Natural killer cell (primary cell): ENCODE results near the gene NCOR1. TPM values are rescaled to one million over a fixed set of nuclear protein-coding genes. Genes with fewer than 3 reads are reported as not detected.
A peak's percentile ranks its signal among the peaks of the same experiment; 100 is the strongest.

Experiments used
- ATAC-seq, 3 donors: fragments of 150-1000 bp in 2 of 3; fragments of 200-7000 bp in 1 of 3; cut with Tn5 transposase; 1 replicate in 1 of 3; 2 replicates in 2 of 3; pipeline ENCODE4 v1.10.0; 2021; ENCODE audit warnings: mild to moderate bottlenecking in 2 of 3, moderate library complexity in 2 of 3
- DNase-seq, 2 donors: peaks; one replicate each; pipeline versions ENCODE4 v3.0.0 to v3.0.0-alpha.2; 2013 to 2021; ENCODE audit warnings: mixed read lengths in 1 of 2
- H3K27ac ChIP-seq: one replicate; pipeline ENCODE4 v1.5.1; 2013; ENCODE audit warnings: mild to moderate bottlenecking, low read length
- H3K27me3 ChIP-seq: one replicate; pipeline ENCODE4 v1.6.1; 2013; ENCODE audit warnings: low read length; ENCODE audit not compliant: control insufficient read depth, insufficient read depth
- H3K36me3 ChIP-seq: one replicate; pipeline ENCODE4 v1.6.1; 2013; ENCODE audit warnings: low read length; ENCODE audit not compliant: control insufficient read depth, insufficient read depth
- H3K4me1 ChIP-seq: one replicate; pipeline ENCODE4 v1.6.1; 2013; ENCODE audit warnings: low read length; ENCODE audit not compliant: control insufficient read depth, insufficient read depth
- H3K4me3 ChIP-seq: one replicate; pipeline ENCODE4 v1.5.1; 2013; ENCODE audit warnings: low read length
- H3K9me3 ChIP-seq: one replicate; pipeline ENCODE4 v1.6.1; 2013; ENCODE audit warnings: low read length; ENCODE audit not compliant: control insufficient read depth, insufficient read depth
- H3K27ac Mint-ChIP-seq, 2 donors: one replicate each; pipeline ENCODE4 v1.8.0; 2022; ENCODE audit warnings: mild to moderate bottlenecking in 2 of 2, mixed read lengths in 2 of 2, moderate library complexity in 1 of 2
- H3K27me3 Mint-ChIP-seq, 2 donors: one replicate each; pipeline ENCODE4 v1.8.0; 2022; ENCODE audit warnings: low read depth in 2 of 2, mixed read lengths in 2 of 2
- H3K36me3 Mint-ChIP-seq: one replicate; pipeline ENCODE4 v1.8.0; 2022; ENCODE audit warnings: mixed read lengths
- H3K4me1 Mint-ChIP-seq, 2 donors: one replicate each; pipeline ENCODE4 v1.8.0; 2022; ENCODE audit warnings: mixed read lengths in 2 of 2
- H3K4me3 Mint-ChIP-seq: one replicate; pipeline ENCODE4 v1.8.0; 2022; ENCODE audit warnings: mild to moderate bottlenecking, moderate library complexity, mixed read lengths
- H3K9me3 Mint-ChIP-seq, 2 donors: one replicate each; pipeline ENCODE4 v1.8.0; 2022; ENCODE audit warnings: mixed read lengths in 2 of 2
- CTCF ChIP-seq: fragments of 200-600 bp; IDR thresholded peaks from one replicate; pipeline ENCODE4 v1.8.0; 2022; ENCODE audit warnings: antibody characterized with exemption
- WGBS: methylation state at CpG from one replicate; pipeline ENCODE4 v1.1.7; 2013; ENCODE audit warnings: missing lambda C conversion rate; ENCODE audit not compliant: insufficient coverage; 5-methylcytosine and 5-hydroxymethylcytosine counted together
- intact Hi-C: fragments of 100-400 bp; cut with micrococcal nuclease; formaldehyde crosslinking; loops from one replicate; pipeline ENCODE4 v1.14.2; 2022
- total RNA-seq, 4 donors: library from RNA; stranded (reverse); fragments of 120-200 nt in 1 of 4; gene quantifications; one replicate each; pipeline versions ENCODE4 v1.2.3 to v1.2.4, GENCODE V29; 2013 to 2022

Gene NCOR1
- total RNA-seq, 3 donors from 2014 or later (not counting 1 experiment from before 2014, with no cell fraction given) = 195 to 238 (median 238) TPM

DNA sequence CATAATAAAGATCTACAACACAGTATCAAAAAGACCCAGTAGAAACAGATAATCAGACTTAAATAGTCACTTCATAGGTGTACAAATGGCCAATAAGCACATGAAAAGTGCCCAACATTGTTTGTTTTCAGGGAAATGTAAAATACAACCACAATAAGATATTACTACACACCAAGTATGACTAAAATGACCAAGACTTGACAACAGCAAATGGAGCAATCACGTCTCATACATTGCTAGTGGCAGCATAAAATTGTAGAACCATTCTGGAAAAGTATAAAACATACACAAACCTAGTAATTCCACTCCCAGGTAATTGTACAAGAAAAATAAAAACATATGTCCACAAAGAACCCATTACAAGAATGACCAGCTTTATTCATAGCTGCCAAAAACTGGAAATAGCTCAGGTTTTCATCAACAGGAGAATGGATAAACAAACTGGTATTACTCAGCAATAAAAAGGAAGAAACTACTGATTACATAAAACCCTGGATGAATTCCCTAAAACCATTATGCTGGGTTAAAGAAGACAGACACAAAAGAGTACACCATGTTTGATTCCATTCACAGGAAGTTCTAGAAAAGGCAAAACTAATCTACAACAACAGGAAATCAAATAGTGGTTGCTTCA lies 130.2 kb downstream of the NCOR1 start:
- H3K27ac ChIP-seq = no peak overlapping the region
- 100% methylated on average over 1 of the region's 1 CpG for WGBS
- H3K4me3 ChIP-seq = no peak overlapping the region
- intact Hi-C loops = no loop called here
- no peak for ATAC-seq
- Mint-ChIP-seq H3K4me1 (peaks cover 9 to 22% of the 10 kb centered on the region in 2 donors), H3K27me3 (no peaks in the 10 kb centered on the region), H3K4me3 (no peak overlapping the region), H3K27ac (peak overlapping the region; percentile 31 to 69), H3K36me3 (peaks cover 16% of the 10 kb centered on the region), H3K9me3 (no peaks in the 10 kb centered on the region)
- no peak for DNase-seq
- no peak for TF ChIP-seq CTCF
- peaks cover 39% of the 10 kb centered on the region for H3K36me3 ChIP-seq
- H3K4me1 ChIP-seq = no peaks in the 10 kb centered on the region
- H3K27me3 ChIP-seq = no peaks in the 10 kb centered on the region
- no peaks in the 10 kb centered on the region for H3K9me3 ChIP-seq

DNA sequence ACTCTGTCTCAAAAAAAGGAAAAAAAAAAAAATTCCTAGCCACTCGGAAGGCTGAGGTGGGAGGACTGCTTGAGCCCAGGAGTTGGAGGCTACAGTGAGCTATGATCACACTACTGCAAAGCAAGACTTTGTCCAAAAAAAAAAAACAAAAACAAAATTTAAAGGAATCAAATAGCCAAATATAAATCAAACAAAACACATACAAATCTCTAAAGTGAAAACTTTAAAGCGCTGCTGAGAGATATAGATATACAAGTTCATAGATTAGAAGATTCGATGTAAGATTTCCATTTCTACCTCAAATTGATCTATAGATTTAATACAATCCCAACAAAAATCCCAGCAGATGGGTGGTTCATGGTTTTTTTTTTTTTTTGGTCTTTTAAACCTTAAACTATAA lies 132.1 kb downstream of the NCOR1 start:
- Mint-ChIP-seq H3K4me3 (no peak overlapping the region), H3K27ac (no peak overlapping the region), H3K9me3 (no peaks in the 10 kb centered on the region), H3K36me3 (peaks cover 27% of the 10 kb centered on the region), H3K27me3 (no peaks in the 10 kb centered on the region), H3K4me1 (peaks cover 9 to 22% of the 10 kb centered on the region in 2 donors)
- DNase-seq (no peak), ATAC-seq (no peak)
- no CpG with 5 or more reads among the region's 3 CpGs for WGBS
- Histone ChIP-seq H3K4me1 (no peaks in the 10 kb centered on the region), H3K27ac (no peak overlapping the region), H3K9me3 (no peaks in the 10 kb centered on the region), H3K4me3 (no peak overlapping the region), H3K27me3 (no peaks in the 10 kb centered on the region), H3K36me3 (peaks cover 54% of the 10 kb centered on the region)
- intact Hi-C loops = no loop called here
- no peak for TF ChIP-seq CTCF

GRCh38 chr17:16081507-16082087 lies 133.7 kb downstream of the NCOR1 start:
- intact Hi-C loops = no loop called here
- H3K36me3 ChIP-seq = peaks cover 59% of the 10 kb centered on the region
- WGBS = 100% methylated on average over 1 of the region's 1 CpG
- no peaks in the 10 kb centered on the region for H3K9me3 Mint-ChIP-seq
- H3K4me3 ChIP-seq = no peak overlapping the region
- no peaks in the 10 kb centered on the region for H3K9me3 ChIP-seq
- ATAC-seq (no peak), DNase-seq (no peak)
- TF ChIP-seq CTCF = no peak
- peaks cover 16 to 22% of the 10 kb centered on the region in 2 donors for H3K4me1 Mint-ChIP-seq
- peaks cover 27% of the 10 kb centered on the region for H3K36me3 Mint-ChIP-seq
- no peak overlapping the region for H3K4me3 Mint-ChIP-seq
- no peaks in the 10 kb centered on the region for H3K4me1 ChIP-seq
- H3K27ac Mint-ChIP-seq = peak overlapping the region in 1 of 2 donors; percentile 16
- H3K27me3 ChIP-seq = no peaks in the 10 kb centered on the region
- H3K27ac ChIP-seq = no peak overlapping the region
- H3K27me3 Mint-ChIP-seq = no peaks in the 10 kb centered on the region
